GM18511 (cell line): ENCODE results near the gene DOK3.
A peak's percentile ranks its signal among the peaks of the same experiment; 100 is the strongest.

Experiments used
- ATAC-seq: cut with Tn5 transposase; IDR thresholded peaks from one replicate; pipeline ENCODE4 v1.9.1; 2021; ENCODE audit warnings: mild to moderate bottlenecking, moderate library complexity; ENCODE audit not compliant: unreplicated experiment

DOK3 gene

GRCh38 chr5:177453852-177454396, 55.7 kb downstream of the DOK3 start:
- ATAC-seq, result peak; percentile 6

- no peak for ATAC-seq
Observed at GRCh38 chr5:177452688-177453638, 56.7 kb downstream of the DOK3 start.
